T-helper 9 cell (primary cell): ENCODE measurements around the gene TMPRSS15.

Experiments
- DNase-seq: peaks from one replicate; pipeline ENCODE4 v3.0.0-alpha.2; 2020

The TMPRSS15 gene

DNA sequence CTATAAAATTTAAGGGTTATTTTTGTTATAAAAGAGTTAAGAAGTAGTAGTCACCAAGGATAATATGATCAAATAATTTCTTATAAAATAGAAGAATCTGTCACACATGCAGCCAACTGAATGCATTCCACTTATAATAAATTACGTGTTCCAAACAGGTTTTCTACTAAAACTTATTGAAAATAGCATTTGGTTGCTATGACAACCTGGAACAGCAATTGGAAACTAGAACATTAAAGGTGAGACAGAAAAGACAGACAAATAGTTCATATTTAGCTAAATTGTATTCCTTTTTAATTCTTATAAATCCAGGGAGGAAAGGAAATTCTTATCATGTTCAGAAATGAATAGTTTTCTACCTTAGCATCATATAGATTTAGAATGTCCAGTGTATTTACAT, 168.0 kb downstream of the TMPRSS15 start:
- DNase-seq: no peak

DNA sequence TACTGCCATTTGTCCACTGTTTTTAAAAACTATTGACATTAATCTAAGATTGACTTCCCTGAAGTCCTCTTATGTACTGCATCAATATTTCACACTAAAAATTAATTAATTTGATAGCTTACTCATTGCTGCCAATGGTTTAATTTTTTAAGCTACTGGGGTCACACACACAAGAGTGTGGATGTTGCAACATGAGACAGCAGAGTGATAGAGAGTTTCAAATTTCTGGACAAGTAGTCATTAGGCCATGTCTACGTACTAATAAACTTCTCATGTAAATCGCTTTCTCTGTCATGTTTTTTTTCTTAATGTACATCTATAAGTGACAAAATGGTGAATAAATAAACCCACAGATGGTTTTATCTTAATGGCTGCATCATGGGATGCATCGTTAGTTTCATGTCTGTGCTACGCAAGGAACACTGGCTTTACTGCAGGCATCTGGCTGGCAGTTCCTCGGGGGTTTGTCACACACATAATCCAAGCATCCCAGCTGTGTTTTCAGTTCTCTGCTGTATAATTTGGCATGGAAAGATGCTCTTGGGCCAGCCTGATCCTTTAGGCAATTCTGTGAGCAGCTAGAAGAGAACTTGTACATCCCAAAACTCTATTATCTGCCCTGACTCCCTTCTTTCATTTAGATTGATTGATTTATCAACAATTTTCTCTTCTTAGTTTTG, 175.4 kb downstream of the TMPRSS15 start:
- DNase-seq: no peak

DNA sequence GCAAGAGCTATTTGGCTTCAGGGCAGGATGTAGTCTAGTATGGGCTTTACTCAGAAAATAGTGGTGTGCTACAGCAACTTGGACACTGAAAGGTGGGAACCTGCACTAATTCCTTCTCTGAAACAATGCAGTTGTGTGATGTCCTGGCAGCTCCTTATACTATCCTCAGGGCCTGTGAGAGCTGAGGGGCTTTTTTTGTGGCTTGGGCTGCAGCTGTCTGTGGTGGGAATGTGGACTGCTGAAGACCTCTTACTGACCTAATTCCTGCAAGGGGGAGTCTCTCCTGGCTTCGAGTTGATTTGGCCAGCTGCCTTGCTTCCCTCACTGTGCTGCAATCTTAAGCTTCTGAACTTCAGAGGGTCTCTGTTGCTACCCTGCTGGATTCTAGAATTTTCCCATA, 181.2 kb downstream of the TMPRSS15 start:
- no peak for DNase-seq

DNA sequence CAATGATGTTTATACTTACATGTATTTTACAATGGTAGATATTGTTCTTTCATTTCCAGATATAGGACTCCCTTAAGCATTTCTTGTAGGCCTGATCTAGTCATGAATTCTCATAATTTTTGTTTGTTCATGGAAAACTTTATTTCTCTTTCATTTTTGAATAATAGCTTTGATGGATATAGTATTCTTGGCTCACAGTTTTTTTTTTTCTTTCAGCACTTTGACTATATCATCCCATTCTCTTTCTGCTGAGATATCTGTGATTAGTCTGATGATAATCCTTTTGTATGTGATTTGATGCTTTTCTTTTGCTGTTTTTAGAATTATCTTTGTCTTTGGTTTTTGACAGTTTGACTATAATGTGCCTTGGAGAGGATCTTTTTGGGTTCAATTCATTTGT, 183.1 kb downstream of the TMPRSS15 start:
- DNase-seq: no peak
